Measurements from ENCODE around the gene ZBTB7C.

The ZBTB7C gene

DNA sequence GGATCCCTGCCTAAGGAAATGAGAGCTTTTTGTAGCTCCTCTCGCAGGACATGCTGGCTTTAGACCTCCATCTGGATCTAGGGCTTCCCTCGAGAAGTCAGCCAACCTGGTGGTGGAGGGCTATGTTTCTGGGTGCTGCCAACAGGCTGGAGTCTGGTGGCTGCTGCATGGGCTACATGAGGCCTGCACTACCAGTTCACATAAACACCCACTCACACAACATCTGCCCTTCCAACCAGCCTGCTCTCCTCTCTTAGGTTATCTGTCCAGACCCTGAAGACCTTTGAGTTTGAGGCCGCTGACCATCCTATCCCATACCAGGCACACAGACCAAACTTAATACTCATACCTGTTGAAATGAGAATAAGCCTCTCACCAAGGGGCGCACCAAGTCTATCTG, 427.4 kb downstream of the ZBTB7C start:
- H3K36me3 ChIP-seq: no peaks in the 10 kb centered on the region
- H3K9me3 ChIP-seq: peaks cover 4% of the 10 kb centered on the region; the same call in 1 of the 2 replicates

GRCh38 chr18:47981320-47981719, 427.9 kb downstream of the ZBTB7C start:
- no peak overlapping the region for H3K4me2 ChIP-seq
- H3K27ac ChIP-seq: no peak overlapping the region
- no peaks in the 10 kb centered on the region for H3K36me3 ChIP-seq
- H3K9me3 ChIP-seq: peaks cover 8% of the 10 kb centered on the region; the same call in 1 of the 2 replicates
- peaks cover 73% of the 10 kb centered on the region for H3K4me1 ChIP-seq
- H3K27me3 ChIP-seq: no peaks in the 10 kb centered on the region
- H3K9ac ChIP-seq: no peak overlapping the region
- H4K20me1 ChIP-seq: no peaks in the 10 kb centered on the region
- no peak for TF ChIP-seq Cebpa-rat (IDR thresholded peaks at IDR 0.05)
- H3K4me3 ChIP-seq: no peak overlapping the region

More for the DNA sequence above, 427.4 kb downstream of the ZBTB7C start:
- Histone ChIP-seq H3K4me2 (no peak overlapping the region), H3K27me3 (no peaks in the 10 kb centered on the region), H3K9ac (no peak overlapping the region), H3K27ac (no peak overlapping the region), H4K20me1 (no peaks in the 10 kb centered on the region), H3K4me3 (no peak overlapping the region), H3K4me1 (peaks cover 73% of the 10 kb centered on the region)
- no peak for TF ChIP-seq Cebpa-rat (IDR thresholded peaks at IDR 0.05)

- H3K36me3 ChIP-seq: no peaks in the 10 kb centered on the region
- H3K9me3 ChIP-seq: peaks cover 8% of the 10 kb centered on the region; the same call in 1 of the 2 replicates
- H3K4me2 ChIP-seq: peak overlapping the region; percentile 45; the same call in 1 of the 2 replicates
- peaks cover 73% of the 10 kb centered on the region for H3K4me1 ChIP-seq
- TF ChIP-seq Cebpa-rat (IDR thresholded peaks at IDR 0.05): no peak
- H3K9ac ChIP-seq: no peak overlapping the region
- no peaks in the 10 kb centered on the region for H4K20me1 ChIP-seq
- H3K4me3 ChIP-seq: no peak overlapping the region
- H3K27ac ChIP-seq: no peak overlapping the region
- no peaks in the 10 kb centered on the region for H3K27me3 ChIP-seq
Observed at GRCh38 chr18:47979611-47980200, 429.5 kb downstream of the ZBTB7C start.

DNA sequence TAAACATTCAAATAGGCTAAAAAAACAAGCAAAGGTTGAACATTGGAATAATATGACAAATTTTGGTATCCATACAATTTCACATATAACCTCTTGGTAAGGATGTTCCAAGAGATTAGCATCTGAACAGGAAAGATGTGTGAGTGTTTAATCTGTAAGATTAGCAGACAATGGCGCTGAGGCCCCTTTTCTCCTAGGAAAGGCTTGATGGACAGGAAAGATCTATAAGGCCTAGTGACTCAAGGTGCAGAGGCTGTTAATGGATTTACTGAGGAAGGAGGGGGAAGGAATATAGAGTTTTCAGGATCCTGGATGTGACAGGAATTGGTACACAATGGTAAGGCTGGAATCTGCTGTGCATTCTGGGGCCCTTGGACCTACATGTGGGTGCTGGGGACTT, 430.6 kb downstream of the ZBTB7C start:
- no peak overlapping the region for H3K27ac ChIP-seq
- no peak for TF ChIP-seq Cebpa-rat (IDR thresholded peaks at IDR 0.05)
- peaks cover 73% of the 10 kb centered on the region for H3K4me1 ChIP-seq

DNA sequence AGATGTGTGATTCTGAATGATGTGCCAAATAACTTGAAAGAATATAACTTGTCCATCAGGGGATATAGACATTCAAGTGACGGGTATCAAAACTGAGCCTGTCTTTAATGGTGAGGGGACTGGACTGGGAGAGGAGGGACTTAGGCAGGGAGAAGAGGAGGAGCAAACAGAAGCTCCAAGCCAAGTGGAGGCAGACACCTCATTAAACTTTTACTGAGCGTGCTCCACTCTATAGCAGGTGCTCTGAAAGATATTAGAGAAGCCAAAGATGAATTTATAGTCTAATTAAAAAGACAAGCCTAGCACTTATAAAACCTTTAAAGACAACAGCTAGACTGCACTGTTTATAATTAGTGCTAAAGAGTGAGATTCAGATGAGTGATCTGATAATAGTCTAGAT, 431.0 kb downstream of the ZBTB7C start:
- H3K4me1 ChIP-seq: peaks cover 73% of the 10 kb centered on the region
- TF ChIP-seq Cebpa-rat (IDR thresholded peaks at IDR 0.05): no peak
- no peak overlapping the region for H3K4me2 ChIP-seq
- H3K9ac ChIP-seq: no peak overlapping the region
- H3K27me3 ChIP-seq: no peaks in the 10 kb centered on the region
- H3K36me3 ChIP-seq: no peaks in the 10 kb centered on the region
- H3K9me3 ChIP-seq: 0 out of 2 replicates have a peak, but pooled peaks cover 5% of the 10 kb centered on the region
- H3K4me3 ChIP-seq: no peak overlapping the region
- no peaks in the 10 kb centered on the region for H4K20me1 ChIP-seq
- no peak overlapping the region for H3K27ac ChIP-seq

More for the DNA sequence above, 430.6 kb downstream of the ZBTB7C start:
- Histone ChIP-seq H3K9ac (no peak overlapping the region), H3K4me3 (no peak overlapping the region), H3K9me3 (0 out of 2 replicates have a peak, but pooled peaks cover 5% of the 10 kb centered on the region), H4K20me1 (no peaks in the 10 kb centered on the region), H3K27me3 (no peaks in the 10 kb centered on the region), H3K4me2 (no peak overlapping the region), H3K36me3 (no peaks in the 10 kb centered on the region)
